ENCODE data around the gene E4F1. TPM values are rescaled to one million over a fixed set of nuclear protein-coding genes. Genes with fewer than 3 reads are reported as not detected.
"Not testable (repeated sequence)": the region's sequence is repeated elsewhere in the genome, so short reads cannot be mapped to it uniquely, and the experiment has no call there.

E4F1 gene
- total RNA-seq, 3 donors from 2014 or later = 44.3 to 48.7 (median 45.3) TPM

DNA sequence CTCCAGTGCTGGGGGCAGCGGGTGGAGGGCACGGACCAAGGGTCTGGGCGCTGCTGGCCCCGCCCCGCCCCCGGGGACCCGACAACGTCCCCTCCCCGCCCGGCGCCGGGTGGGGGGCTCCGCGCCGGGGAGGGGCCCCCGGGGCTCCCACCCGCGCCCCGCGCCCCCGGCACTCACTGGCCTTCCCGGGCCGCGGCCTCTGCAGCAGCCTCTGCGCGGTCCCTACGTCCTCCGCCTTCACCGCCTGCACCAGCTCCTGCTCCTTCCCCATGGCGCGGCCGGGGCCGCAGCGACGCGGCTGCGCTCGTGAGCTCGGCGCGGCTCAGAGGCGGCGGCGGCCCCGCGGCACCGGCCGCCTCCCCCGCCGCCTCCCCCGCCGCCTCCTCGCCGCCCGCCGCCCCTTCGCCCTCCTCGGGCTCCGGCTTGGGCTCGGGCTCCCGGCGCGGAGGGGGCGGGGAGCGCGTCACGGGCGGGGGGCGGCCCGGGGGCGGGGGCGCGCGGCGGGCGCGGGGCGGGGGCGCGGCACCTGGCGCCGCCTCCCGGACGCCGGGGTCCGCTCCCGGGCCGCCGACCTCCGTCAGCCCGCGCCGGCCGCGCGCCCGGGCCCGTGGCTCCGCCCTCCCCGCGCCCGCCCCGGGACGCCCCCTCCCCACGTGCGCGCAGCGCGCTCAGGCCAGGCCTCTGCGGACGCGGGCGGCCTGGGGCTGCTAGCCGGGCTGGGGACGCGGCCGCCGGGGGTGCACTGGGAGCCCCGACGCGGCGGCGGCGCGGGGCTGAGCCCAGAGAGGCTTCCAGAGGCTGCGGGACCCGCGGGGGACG lies 27.0 kb upstream of the E4F1 start, which contains the start of gene CASKIN1:
Gene CASKIN1, minus strand, starts transcription at position 444 of the 819 bp plus-strand sequence. Its CDS starts 173 bp downstream, at position 271.
- H3K4me1 Mint-ChIP-seq (ENCODE audit: low read depth) = peaks cover 8% of the 10 kb centered on the region
- ATAC-seq = peak; percentile 55 to 64
- peaks cover 27% of the 10 kb centered on the region for H3K27me3 Mint-ChIP-seq (ENCODE audit: low read depth)
- H3K9me3 Mint-ChIP-seq = no peaks in the 10 kb centered on the region
- H3K4me3 Mint-ChIP-seq = peak within 1 kb of the TSS; percentile 53
- H3K36me3 Mint-ChIP-seq (ENCODE audit: insufficient read depth) = no peaks in the 10 kb centered on the region
- no peak for DNase-seq

DNA sequence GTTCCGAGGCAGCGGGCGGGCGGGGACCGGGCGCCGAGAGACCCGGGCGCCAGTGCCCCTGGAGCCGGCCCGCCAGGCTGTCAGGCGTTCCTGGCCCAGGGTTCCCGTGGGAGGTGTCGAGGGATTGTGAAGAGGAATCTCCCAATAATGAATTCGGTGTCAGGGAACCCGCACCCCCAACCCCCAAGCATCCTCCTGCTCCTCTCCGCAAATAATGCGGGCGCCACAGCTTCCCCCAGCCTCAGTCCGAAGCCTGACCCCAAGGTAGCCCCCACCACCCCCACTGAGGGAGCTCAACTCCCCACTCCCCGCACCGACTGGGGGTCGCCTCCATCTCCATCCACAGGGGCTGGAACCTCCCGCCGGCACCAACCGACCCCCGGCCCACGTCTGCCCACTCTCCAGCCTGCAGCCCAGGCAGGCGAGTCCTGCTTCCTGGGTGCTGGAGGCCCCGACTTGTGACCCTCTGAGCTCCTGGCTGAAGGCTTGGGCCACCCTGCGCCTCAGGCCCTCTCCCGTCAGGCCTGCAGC lies 26.3 kb upstream of the E4F1 start:
- Mint-ChIP-seq H3K36me3 (ENCODE audit: insufficient read depth) (no peaks in the 10 kb centered on the region), H3K4me3 (peak overlapping the region; percentile 53), H3K4me1 (ENCODE audit: low read depth) (peaks cover 8% of the 10 kb centered on the region), H3K27me3 (ENCODE audit: low read depth) (peaks cover 27% of the 10 kb centered on the region), H3K9me3 (no peaks in the 10 kb centered on the region)
- ATAC-seq = no peak
- DNase-seq = no peak

DNA sequence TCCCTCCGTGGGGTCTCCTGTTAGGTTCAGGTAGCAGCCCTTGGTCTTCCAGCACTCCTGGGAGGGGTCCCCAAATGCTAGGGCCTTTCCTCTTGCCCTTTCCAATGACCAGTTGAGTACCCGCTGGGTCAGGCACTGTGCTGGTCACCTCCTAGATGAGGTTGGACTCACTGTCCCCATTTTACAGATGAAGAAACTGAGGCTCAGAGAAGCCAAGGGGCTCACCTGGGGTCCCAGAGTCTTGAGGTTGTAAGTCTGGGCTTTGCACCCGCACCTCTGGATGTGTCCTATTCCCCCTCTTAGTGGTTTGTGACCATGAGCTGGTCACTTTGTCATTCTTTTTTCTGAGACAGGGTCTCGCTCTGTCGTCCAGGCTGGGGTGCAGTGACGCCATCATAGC lies 25.6 kb upstream of the E4F1 start:
- no peak for ATAC-seq
- Mint-ChIP-seq H3K9me3 (no peaks in the 10 kb centered on the region), H3K4me1 (ENCODE audit: low read depth) (peaks cover 8% of the 10 kb centered on the region), H3K27me3 (ENCODE audit: low read depth) (peaks cover 27% of the 10 kb centered on the region), H3K36me3 (ENCODE audit: insufficient read depth) (no peaks in the 10 kb centered on the region), H3K4me3 (peak overlapping the region; percentile 43)
- DNase-seq = no peak

DNA sequence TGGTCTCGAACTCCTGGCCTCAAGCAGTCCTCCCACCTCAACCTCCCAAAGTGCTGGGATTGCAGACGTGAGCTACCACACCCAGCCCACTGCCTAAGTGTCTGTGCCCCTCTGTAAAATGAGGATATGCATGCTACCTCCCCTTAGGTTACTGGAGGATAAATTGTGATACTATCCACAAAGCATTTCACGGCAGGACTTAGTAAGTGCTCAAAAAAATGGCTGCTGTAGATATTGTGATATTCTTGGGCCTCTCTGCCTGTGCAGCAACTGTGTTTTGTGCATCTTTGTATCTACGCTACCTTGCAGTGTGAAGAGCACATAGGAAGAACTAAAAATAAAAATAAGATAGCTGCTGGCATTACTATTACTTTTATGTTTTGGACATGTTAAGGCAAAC lies 25.1 kb upstream of the E4F1 start:
- no peak for ATAC-seq
- H3K4me3 Mint-ChIP-seq = peak overlapping the region; percentile 43

DNA sequence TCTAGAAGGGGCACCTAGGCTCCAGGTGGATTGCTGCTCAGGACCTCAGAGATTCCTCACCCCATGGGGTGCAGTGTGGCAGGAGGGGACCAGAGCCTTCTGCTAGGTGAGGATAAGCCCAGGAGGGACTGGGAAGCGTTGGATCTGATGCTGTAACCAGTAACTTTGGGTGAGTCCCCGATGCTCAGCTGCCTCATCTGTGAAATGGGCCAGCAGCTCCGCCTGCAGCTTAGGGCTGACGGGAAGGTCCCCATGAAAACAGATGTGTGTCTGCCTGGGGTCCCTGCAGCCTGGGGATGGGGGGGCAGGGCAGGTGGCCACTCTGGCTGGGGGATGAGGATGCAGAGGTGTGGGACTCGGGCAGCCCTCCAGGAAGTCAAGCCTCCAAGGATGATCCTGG lies 24.3 kb upstream of the E4F1 start:
- Mint-ChIP-seq H3K9me3 (no peaks in the 10 kb centered on the region), H3K27me3 (ENCODE audit: low read depth) (peaks cover 27% of the 10 kb centered on the region), H3K4me1 (ENCODE audit: low read depth) (peaks cover 10% of the 10 kb centered on the region), H3K36me3 (ENCODE audit: insufficient read depth) (no peaks in the 10 kb centered on the region), H3K4me3 (no peak overlapping the region)
- ATAC-seq (no peak), DNase-seq (no peak)

More for the DNA sequence above, 25.1 kb upstream of the E4F1 start:
- Mint-ChIP-seq H3K4me1 (ENCODE audit: low read depth) (peaks cover 8% of the 10 kb centered on the region), H3K9me3 (no peaks in the 10 kb centered on the region), H3K27me3 (ENCODE audit: low read depth) (peaks cover 27% of the 10 kb centered on the region), H3K36me3 (ENCODE audit: insufficient read depth) (no peaks in the 10 kb centered on the region)
- no peak for DNase-seq

DNA sequence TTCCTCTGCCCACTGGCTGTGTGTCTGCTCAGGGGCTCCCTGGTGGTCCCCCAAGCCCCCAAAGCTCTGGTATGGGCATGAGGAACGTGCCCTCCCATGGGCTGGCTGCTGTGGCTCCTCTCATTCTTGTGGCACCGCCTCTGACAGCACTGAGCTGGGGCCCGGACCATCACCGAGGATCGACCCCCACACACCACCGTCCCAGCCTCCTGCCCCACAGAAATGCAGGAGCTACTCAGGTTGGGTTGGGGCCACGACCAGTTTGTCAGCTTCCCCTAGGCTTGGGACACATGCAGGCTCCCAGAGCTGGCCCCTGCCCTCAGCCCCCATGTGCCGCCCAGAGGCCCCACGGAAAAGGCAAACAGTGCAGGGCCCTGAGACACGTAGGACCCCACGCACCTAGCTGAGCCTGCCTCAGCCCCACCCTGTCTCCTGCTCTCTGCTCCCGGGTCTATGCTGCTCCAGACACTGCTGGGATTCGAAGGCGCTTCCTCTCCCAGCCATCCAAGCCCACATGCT lies 23.7 kb upstream of the E4F1 start:
- Mint-ChIP-seq H3K27me3 (ENCODE audit: low read depth) (peaks cover 26% of the 10 kb centered on the region), H3K4me1 (ENCODE audit: low read depth) (peaks cover 16% of the 10 kb centered on the region), H3K9me3 (no peaks in the 10 kb centered on the region), H3K4me3 (no peak overlapping the region), H3K36me3 (ENCODE audit: insufficient read depth) (no peaks in the 10 kb centered on the region)
- DNase-seq = no peak
- ATAC-seq = no peak

DNA sequence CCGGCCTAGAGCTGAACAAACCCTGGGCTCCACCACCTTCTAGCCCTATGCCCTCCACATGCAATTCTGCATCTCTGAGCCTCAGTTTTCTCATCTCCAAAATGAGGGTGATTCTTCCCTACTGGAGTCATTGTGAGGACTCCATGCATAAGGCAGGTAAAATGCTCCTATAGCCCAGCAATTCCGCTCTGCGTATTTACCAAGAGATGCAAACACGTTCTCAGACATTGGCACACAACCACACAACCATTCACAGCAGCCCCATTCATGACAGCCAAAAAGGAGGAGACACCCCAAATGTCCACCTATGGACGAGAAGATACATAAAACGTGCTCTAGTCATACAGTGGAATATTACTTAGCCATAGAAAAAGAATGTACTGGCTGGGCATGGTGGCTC lies 23.1 kb upstream of the E4F1 start:
- Mint-ChIP-seq H3K4me3 (peak overlapping the region; percentile 16), H3K9me3 (no peaks in the 10 kb centered on the region), H3K27me3 (ENCODE audit: low read depth) (peaks cover 21% of the 10 kb centered on the region), H3K4me1 (ENCODE audit: low read depth) (peaks cover 11% of the 10 kb centered on the region), H3K36me3 (ENCODE audit: insufficient read depth) (no peaks in the 10 kb centered on the region)
- ATAC-seq = no peak
- DNase-seq = no peak

DNA sequence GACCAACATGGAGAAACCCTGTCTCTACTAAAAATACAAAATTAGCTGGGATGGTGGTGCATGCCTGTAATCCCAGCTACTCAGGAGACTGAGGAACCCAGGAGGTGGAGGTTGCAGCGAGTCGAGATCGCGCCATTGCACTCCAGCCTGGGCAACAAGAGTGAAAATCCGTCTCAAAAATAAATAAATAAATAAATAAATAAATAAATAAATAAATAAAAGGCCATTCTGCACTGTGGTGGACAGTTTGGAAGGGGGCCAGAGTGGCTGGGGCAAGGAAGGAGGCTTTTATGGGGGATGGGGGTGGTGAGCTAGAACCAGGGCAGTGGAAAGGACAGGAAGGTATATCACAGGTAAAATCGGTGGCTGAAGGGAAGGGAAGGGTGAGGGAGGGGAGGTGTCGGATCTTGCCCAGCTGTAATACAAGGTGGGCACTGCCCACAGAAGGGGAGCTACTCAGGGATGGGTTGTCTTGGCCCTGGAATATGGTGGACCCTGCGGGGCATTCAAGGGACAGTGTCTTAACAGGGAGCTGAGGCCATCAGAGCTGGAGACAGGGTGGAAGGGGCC lies 20.2 kb upstream of the E4F1 start:
- peaks cover 23% of the 10 kb centered on the region for H3K4me1 Mint-ChIP-seq (ENCODE audit: low read depth)
- not testable (repeated sequence) for ATAC-seq; H3K9me3 Mint-ChIP-seq; H3K36me3 Mint-ChIP-seq (ENCODE audit: insufficient read depth); DNase-seq; H3K27me3 Mint-ChIP-seq (ENCODE audit: low read depth)
- peak overlapping the region; percentile 64 for H3K4me3 Mint-ChIP-seq

DNA sequence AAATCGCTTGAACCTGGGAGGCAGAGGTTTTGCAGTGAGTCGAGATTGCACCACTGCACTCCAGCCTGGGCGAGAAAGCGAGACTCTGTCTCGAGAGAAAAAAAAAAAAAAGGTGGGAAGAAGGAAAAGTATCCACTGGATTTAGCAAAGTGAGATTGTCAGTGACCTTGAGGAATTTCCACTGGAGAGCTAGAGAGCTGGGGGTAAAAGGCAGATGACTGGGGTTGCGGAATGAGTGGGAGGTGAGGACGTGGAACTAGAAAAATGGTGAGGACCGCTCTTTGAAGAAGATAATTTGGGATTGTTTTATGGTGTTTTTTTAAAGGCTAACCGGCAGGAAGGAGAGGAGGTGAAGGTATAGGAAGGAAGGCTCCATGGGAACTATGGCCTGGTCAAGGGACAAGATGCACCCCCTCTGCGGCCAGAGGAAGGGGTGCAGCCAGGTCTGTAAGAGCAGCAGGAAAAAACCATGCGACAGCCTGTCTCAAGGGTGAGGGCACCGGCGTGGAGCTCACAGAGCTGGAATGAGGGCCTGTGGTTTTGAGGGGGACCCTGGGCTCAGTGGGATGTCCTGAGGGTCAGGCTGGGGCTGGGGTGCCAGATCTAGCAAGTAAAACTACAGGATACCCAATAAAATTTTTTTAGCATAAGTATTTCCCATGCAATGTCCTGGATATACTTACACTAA lies 18.8 kb upstream of the E4F1 start:
- Mint-ChIP-seq H3K27me3 (ENCODE audit: low read depth) (no peaks in the 10 kb centered on the region), H3K36me3 (ENCODE audit: insufficient read depth) (peaks cover 7% of the 10 kb centered on the region), H3K4me3 (peak overlapping the region; percentile 68), H3K9me3 (no peaks in the 10 kb centered on the region), H3K4me1 (ENCODE audit: low read depth) (peaks cover 23% of the 10 kb centered on the region)
- ATAC-seq (no peak), DNase-seq (no peak)

DNA sequence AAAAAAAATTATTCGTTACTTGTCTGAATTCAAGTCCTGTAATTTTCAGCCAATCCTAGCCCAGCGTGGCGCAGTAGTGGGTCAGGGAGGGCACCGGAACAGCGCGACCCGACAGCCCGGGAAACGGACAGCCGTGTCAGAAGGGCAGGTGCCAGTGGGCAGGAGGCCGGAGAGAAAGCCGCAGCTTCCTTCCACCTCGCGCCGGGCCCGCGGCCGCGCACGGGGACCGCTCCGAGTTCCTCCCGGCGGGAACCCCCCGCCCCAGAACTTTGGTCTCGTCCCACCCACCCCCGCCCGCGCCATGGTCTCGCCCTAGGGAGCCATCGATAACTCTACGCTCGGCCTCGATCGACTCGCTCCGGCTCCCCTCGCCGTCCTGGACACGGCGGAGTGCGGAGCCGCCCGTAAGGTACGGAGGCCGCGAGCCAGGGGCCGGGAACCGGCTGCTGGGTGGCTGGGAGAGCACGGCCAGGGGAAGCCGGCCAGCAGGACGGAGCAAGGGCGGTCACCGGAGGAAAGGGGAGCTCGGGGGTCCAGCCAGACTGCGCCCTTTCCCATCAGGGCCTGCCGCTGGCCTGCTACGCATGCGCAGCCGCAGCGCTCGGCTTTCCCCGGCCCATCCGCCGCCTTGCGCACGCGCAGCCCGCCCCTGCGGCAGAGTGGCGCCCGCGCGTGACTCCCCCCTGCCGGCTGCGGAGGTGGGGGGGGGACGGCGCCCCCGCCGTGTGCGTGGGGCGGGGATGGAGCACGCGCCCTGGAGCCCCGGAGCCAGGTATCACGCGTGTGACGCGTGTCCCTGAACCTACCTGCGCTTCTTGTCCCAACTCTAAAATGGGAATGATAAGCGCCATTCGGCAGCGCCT lies 18.1 kb upstream of the E4F1 start, which contains the start of gene MLST8:
Gene MLST8, plus strand, starts transcription at position 351 of the 863 bp plus-strand sequence. CDS start 632 bp downstream, outside the sequence.
- DNase-seq = peak; percentile 89
- H3K4me3 Mint-ChIP-seq = peak within 1 kb of the TSS; percentile 84
- peaks cover 23% of the 10 kb centered on the region for H3K4me1 Mint-ChIP-seq (ENCODE audit: low read depth)
- H3K36me3 Mint-ChIP-seq (ENCODE audit: insufficient read depth) = peaks cover 7% of the 10 kb centered on the region
- no peaks in the 10 kb centered on the region for H3K9me3 Mint-ChIP-seq
- ATAC-seq = peak; percentile 79 to 81
- no peaks in the 10 kb centered on the region for H3K27me3 Mint-ChIP-seq (ENCODE audit: low read depth)

DNA sequence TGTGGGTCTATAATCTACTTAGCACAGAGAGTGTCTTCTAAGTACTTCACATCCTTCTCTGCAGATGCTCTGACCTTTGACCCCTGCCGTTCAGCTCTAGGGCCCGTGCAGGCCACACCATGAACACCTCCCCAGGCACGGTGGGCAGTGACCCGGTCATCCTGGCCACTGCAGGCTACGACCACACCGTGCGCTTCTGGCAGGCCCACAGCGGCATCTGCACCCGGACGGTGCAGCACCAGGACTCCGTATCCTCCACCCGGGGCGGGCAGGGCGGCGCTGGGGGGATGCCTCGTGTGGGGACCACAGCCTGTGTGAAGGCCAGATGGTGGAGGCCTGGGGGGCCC lies 17.5 kb upstream of the E4F1 start:
- H3K4me1 Mint-ChIP-seq (ENCODE audit: low read depth) = peaks cover 23% of the 10 kb centered on the region
- H3K9me3 Mint-ChIP-seq = no peaks in the 10 kb centered on the region
- no peaks in the 10 kb centered on the region for H3K27me3 Mint-ChIP-seq (ENCODE audit: low read depth)
- H3K36me3 Mint-ChIP-seq (ENCODE audit: insufficient read depth) = peaks cover 7% of the 10 kb centered on the region
- ATAC-seq (peak in 1 of 2 donors; percentile 12), DNase-seq (no peak)
- peak overlapping the region; percentile 84 for H3K4me3 Mint-ChIP-seq

DNA sequence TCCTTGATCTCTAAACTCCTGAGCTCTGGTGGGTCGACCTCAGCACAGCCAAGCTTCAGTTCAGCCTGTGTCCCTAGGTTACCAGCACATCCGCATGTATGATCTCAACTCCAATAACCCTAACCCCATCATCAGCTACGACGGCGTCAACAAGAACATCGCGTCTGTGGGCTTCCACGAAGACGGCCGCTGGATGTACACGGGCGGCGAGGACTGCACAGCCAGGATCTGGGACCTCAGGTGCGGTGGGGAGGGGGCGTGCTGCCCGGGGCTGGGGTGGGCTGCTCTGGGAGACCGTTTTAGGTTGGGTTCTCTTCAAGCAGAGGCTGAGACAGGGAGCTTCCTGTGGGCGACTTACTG lies 17.0 kb upstream of the E4F1 start:
- H3K4me3 Mint-ChIP-seq = peak overlapping the region; percentile 84
- peaks cover 23% of the 10 kb centered on the region for H3K4me1 Mint-ChIP-seq (ENCODE audit: low read depth)
- H3K9me3 Mint-ChIP-seq = no peaks in the 10 kb centered on the region
- ATAC-seq (no peak), DNase-seq (no peak)
- peaks cover 7% of the 10 kb centered on the region for H3K36me3 Mint-ChIP-seq (ENCODE audit: insufficient read depth)
- H3K27me3 Mint-ChIP-seq (ENCODE audit: low read depth) = no peaks in the 10 kb centered on the region

DNA sequence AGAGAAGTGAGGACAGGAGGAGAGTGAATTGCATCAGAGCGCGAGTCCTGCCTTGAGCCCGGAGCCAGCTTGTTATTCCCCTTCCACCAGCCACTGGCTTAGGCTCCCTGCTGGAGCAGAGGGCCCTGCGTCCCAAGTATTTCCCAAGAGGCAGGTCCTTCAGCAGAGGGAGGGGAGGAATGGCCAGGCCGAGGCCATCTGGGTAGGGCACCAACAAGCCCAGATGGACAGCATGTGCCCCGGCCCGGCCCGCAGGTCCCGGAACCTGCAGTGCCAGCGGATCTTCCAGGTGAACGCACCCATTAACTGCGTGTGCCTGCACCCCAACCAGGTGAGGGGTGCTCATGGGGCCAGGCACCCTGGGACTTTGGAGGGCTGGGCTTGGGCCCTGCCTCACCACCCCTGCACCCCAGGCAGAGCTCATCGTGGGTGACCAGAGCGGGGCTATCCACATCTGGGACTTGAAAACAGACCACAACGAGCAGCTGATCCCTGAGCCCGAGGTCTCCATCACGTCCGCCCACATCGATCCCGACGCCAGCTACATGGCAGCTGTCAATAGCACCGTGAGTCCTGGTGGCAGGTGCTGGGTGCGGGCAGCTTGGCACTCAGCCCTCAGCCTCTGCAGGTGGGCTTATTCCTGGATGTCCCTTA lies 16.5 kb upstream of the E4F1 start:
- H3K9me3 Mint-ChIP-seq = no peaks in the 10 kb centered on the region
- peaks cover 10% of the 10 kb centered on the region for H3K36me3 Mint-ChIP-seq (ENCODE audit: insufficient read depth)
- H3K27me3 Mint-ChIP-seq (ENCODE audit: low read depth) = no peaks in the 10 kb centered on the region
- ATAC-seq = no peak
- H3K4me1 Mint-ChIP-seq (ENCODE audit: low read depth) = peaks cover 23% of the 10 kb centered on the region
- H3K4me3 Mint-ChIP-seq = peak overlapping the region; percentile 84
- no peak for DNase-seq
